Activated T-helper 17 cell treated with anti-CD3 and anti-CD28 coated beads, Interleukin-2, amount 50 U/mL, for 72 hours (primary cell): ENCODE results near the gene ANO1. TPM values are rescaled to one million over a fixed set of nuclear protein-coding genes. Genes with fewer than 3 reads are reported as not detected.

Source experiments
- ATAC-seq: fragments of 150-1000 bp; cut with Tn5 transposase; replicated peaks from 2 replicates; pipeline ENCODE4 v1.10.0; 2021; ENCODE audit warnings: mild to moderate bottlenecking, moderate library complexity
- H3K27ac Mint-ChIP-seq: one replicate; pipeline ENCODE4 v1.8.0; 2022; ENCODE audit warnings: mixed read lengths
- H3K27me3 Mint-ChIP-seq: one replicate; pipeline ENCODE4 v1.8.0; 2022; ENCODE audit warnings: mixed read lengths
- H3K36me3 Mint-ChIP-seq: one replicate; pipeline ENCODE4 v1.8.0; 2022; ENCODE audit warnings: low read depth, mild to moderate bottlenecking, mixed read lengths
- H3K4me1 Mint-ChIP-seq: one replicate; pipeline ENCODE4 v1.8.0; 2022; ENCODE audit warnings: mixed read lengths
- H3K4me3 Mint-ChIP-seq: one replicate; pipeline ENCODE4 v1.8.0; 2022; ENCODE audit warnings: mild to moderate bottlenecking, mixed read lengths
- H3K9me3 Mint-ChIP-seq: one replicate; pipeline ENCODE4 v1.8.0; 2022; ENCODE audit warnings: mixed read lengths
- total RNA-seq, 2 donors: library from RNA; stranded (reverse); gene quantifications; one replicate each; pipeline ENCODE4 v1.2.3, GENCODE V29; 2022

ANO1 gene
- total RNA-seq, 2 donors from 2014 or later: 0.09 to 0.11 TPM

DNA sequence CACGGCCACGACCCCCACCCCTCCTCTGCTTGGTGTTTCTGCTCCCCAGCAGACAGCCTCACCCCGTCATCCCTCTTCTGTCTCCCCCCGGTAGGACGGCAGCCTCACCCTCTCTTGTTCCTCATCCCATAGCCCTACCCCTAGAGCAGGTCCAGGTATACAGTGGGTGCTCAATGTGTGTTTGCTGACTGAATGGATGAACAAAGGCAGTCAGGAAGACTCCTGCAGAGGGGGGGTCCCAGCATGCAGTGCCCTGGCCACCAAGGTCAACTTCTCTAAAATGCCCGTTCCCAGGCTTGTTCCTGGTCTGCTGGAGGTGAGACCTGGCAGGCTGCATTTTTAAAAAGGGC, 90.3 kb downstream of the ANO1 start:
- Mint-ChIP-seq H3K36me3 (no peaks in the 10 kb centered on the region), H3K27me3 (no peaks in the 10 kb centered on the region), H3K4me1 (no peaks in the 10 kb centered on the region), H3K4me3 (no peak overlapping the region), H3K9me3 (no peaks in the 10 kb centered on the region), H3K27ac (no peak overlapping the region)
- ATAC-seq: no peak

GRCh38 chr11:70169127-70169526, 91.0 kb downstream of the ANO1 start:
- no peak for ATAC-seq
- Mint-ChIP-seq H3K9me3 (no peaks in the 10 kb centered on the region), H3K27me3 (no peaks in the 10 kb centered on the region), H3K4me1 (no peaks in the 10 kb centered on the region), H3K4me3 (no peak overlapping the region), H3K36me3 (no peaks in the 10 kb centered on the region), H3K27ac (no peak overlapping the region)

DNA sequence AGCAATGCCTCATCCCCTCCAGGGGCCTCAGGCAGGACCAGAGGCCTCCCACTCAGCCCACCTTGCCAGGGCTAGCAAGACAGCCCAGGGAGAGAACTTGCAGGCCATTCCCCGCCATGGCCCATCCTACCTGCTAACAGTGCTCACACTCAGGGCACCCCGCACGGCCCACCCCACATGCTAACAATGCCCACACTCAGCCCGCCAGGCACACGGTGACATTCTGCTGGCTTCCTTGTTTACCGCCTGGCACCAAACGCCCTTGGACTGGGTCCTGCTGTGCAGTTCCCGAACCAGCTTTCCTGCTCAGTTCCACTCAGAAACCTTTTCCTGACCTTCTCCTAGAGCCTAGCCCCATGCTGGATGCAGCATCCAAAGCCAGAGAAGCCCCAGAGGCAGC, 91.5 kb downstream of the ANO1 start:
- ATAC-seq: no peak
- Mint-ChIP-seq H3K36me3 (no peaks in the 10 kb centered on the region), H3K4me3 (no peak overlapping the region), H3K9me3 (no peaks in the 10 kb centered on the region), H3K27me3 (no peaks in the 10 kb centered on the region), H3K27ac (no peak overlapping the region), H3K4me1 (no peaks in the 10 kb centered on the region)

DNA sequence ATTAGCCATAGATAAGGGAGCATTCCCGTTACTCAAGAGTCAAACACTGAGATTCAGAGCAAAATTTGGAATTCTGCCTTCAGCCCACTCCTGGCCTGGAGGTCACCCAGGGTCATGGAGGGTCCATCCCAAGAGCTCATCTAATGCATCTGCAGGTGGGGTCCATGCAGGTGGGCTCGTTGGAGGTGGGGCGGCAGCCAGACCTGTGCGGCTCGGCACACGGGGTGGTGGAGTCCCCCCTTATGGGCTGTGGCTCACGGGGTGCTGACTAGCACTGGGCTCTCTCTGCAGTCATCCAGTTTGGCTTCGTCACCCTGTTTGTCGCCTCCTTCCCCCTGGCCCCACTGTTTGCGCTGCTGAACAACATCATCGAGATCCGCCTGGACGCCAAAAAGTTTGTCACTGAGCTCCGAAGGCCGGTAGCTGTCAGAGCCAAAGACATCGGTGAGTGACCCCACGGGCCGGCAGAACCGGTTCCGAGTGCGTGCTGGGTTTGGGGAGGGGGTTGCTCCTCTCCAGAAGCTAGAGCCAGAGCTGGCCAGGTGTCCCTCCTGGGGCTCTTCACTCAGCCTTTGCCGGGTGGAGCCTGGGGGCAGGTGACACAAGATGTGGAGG, 92.6 kb downstream of the ANO1 start:
- ATAC-seq: no peak
- no peaks in the 10 kb centered on the region for H3K4me1 Mint-ChIP-seq

GRCh38 chr11:70173018-70173417, 94.9 kb downstream of the ANO1 start:
- H3K9me3 Mint-ChIP-seq: no peaks in the 10 kb centered on the region
- H3K4me3 Mint-ChIP-seq: no peak overlapping the region
- no peaks in the 10 kb centered on the region for H3K4me1 Mint-ChIP-seq
- ATAC-seq: no peak
- no peaks in the 10 kb centered on the region for H3K36me3 Mint-ChIP-seq
- no peak overlapping the region for H3K27ac Mint-ChIP-seq
- no peaks in the 10 kb centered on the region for H3K27me3 Mint-ChIP-seq

More for the DNA sequence above, 92.6 kb downstream of the ANO1 start:
- no peaks in the 10 kb centered on the region for H3K36me3 Mint-ChIP-seq
- no peak overlapping the region for H3K27ac Mint-ChIP-seq
- H3K27me3 Mint-ChIP-seq: no peaks in the 10 kb centered on the region
- H3K4me3 Mint-ChIP-seq: no peak overlapping the region
- H3K9me3 Mint-ChIP-seq: no peaks in the 10 kb centered on the region

GRCh38 chr11:70174547-70175235, 96.6 kb downstream of the ANO1 start:
- no peaks in the 10 kb centered on the region for H3K9me3 Mint-ChIP-seq
- no peaks in the 10 kb centered on the region for H3K4me1 Mint-ChIP-seq
- no peaks in the 10 kb centered on the region for H3K27me3 Mint-ChIP-seq
- H3K27ac Mint-ChIP-seq: no peak overlapping the region
- no peak for ATAC-seq
- H3K36me3 Mint-ChIP-seq: no peaks in the 10 kb centered on the region
- H3K4me3 Mint-ChIP-seq: no peak overlapping the region

DNA sequence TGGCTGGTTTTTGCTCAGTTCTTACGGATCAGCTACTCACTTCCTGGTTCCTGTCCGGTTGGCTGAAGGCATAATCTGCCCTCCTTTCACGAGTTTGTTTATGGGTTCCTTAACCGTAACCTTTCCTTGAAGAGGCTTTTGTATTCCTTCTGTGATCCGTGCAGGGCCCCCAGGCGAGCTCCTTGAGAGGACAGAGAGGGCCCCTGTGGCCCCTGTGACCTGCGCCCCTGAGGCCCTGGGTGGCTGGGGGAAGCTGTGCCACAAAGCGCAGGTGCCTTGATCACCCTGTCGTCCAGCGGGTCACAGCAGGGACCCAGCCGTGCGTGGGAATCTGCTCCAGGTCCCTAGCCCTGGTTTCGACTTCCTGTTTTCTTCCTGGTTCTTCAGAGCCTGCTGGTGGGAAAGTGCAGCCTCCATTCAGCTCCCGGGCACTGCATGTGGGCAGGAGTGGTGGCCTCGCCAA, 97.2 kb downstream of the ANO1 start:
- Mint-ChIP-seq H3K4me1 (no peaks in the 10 kb centered on the region), H3K27me3 (no peaks in the 10 kb centered on the region), H3K36me3 (no peaks in the 10 kb centered on the region), H3K9me3 (no peaks in the 10 kb centered on the region), H3K4me3 (no peak overlapping the region), H3K27ac (no peak overlapping the region)
- no peak for ATAC-seq

GRCh38 chr11:70176940-70177689, 99.0 kb downstream of the ANO1 start:
- H3K27ac Mint-ChIP-seq: no peak overlapping the region
- no peaks in the 10 kb centered on the region for H3K4me1 Mint-ChIP-seq
- H3K4me3 Mint-ChIP-seq: no peak overlapping the region
- no peaks in the 10 kb centered on the region for H3K27me3 Mint-ChIP-seq
- ATAC-seq: peak; percentile 69
- no peaks in the 10 kb centered on the region for H3K36me3 Mint-ChIP-seq
- H3K9me3 Mint-ChIP-seq: no peaks in the 10 kb centered on the region

GRCh38 chr11:70180906-70181305, 102.8 kb downstream of the ANO1 start:
- H3K27ac Mint-ChIP-seq: no peak overlapping the region
- H3K4me1 Mint-ChIP-seq: no peaks in the 10 kb centered on the region
- H3K27me3 Mint-ChIP-seq: no peaks in the 10 kb centered on the region
- no peak overlapping the region for H3K4me3 Mint-ChIP-seq
- ATAC-seq: no peak
- H3K9me3 Mint-ChIP-seq: no peaks in the 10 kb centered on the region
- H3K36me3 Mint-ChIP-seq: no peaks in the 10 kb centered on the region

DNA sequence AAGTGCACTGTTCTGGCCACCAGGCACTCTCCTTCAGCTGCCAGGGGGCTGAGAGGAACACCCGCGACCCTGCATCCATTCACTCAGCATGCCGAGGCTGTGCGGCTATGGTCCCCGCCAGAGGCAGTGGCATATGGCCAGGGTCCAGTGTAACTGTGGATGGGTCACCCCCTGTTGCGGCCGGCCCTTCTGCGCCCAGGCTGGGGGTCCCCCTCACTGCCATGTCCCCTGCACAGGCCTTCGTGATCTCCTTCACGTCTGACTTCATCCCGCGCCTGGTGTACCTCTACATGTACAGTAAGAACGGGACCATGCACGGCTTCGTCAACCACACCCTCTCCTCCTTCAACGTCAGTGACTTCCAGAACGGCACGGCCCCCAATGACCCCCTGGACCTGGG, 104.1 kb downstream of the ANO1 start:
- Mint-ChIP-seq H3K36me3 (no peaks in the 10 kb centered on the region), H3K9me3 (no peaks in the 10 kb centered on the region), H3K27ac (no peak overlapping the region), H3K4me1 (no peaks in the 10 kb centered on the region), H3K4me3 (no peak overlapping the region), H3K27me3 (no peaks in the 10 kb centered on the region)
- ATAC-seq: no peak

DNA sequence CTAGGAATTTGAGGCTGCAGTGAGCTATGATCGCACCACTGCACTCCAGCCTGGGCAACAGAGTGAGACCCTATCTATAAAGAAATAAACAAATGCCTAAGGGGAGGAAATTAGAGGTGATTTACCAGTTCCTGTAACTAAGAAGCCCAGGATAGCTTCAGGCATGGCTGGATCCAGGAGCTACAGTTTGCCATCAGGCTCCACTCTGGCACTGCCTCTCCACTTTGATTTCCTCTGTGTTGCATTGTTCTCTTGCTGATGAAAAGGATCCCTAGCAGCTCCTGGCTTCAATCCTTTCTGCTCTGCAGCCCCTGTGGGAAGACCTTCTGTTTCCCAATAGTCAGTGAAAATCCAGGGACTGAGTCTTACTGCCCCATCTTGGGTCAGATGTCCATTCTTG, 104.9 kb downstream of the ANO1 start:
- Mint-ChIP-seq H3K4me3 (no peak overlapping the region), H3K27me3 (no peaks in the 10 kb centered on the region), H3K27ac (no peak overlapping the region), H3K36me3 (no peaks in the 10 kb centered on the region), H3K4me1 (no peaks in the 10 kb centered on the region), H3K9me3 (no peaks in the 10 kb centered on the region)
- no peak for ATAC-seq

- no peak overlapping the region for H3K4me3 Mint-ChIP-seq
- no peaks in the 10 kb centered on the region for H3K27me3 Mint-ChIP-seq
- no peak overlapping the region for H3K27ac Mint-ChIP-seq
- ATAC-seq: no peak
- H3K4me1 Mint-ChIP-seq: no peaks in the 10 kb centered on the region
- no peaks in the 10 kb centered on the region for H3K9me3 Mint-ChIP-seq
- H3K36me3 Mint-ChIP-seq: no peaks in the 10 kb centered on the region
These were observed 105.5 kb downstream of the ANO1 start for GRCh38 chr11:70183483-70184176.

DNA sequence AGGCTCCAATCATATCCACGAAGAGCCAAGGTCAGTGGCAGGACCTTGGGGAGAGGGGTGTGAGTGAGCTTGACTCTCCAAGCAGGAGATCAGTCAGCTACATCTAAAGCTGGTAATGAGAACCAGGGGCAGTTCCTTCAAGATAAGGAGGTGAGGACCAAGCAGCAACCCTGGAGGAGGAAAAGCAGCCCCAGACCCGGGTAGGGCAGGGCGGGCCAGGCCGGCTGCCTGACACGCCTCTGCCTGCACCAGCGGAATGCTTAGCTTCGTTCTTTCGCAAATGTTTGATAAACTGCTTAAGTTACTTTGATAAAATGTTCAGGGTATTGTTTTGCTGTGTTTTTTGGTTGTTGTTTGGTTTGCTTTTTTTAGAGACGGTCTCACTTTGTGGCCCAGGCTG, 106.3 kb downstream of the ANO1 start:
- Mint-ChIP-seq H3K27ac (no peak overlapping the region), H3K27me3 (no peaks in the 10 kb centered on the region), H3K9me3 (no peaks in the 10 kb centered on the region), H3K4me3 (no peak overlapping the region), H3K4me1 (no peaks in the 10 kb centered on the region), H3K36me3 (no peaks in the 10 kb centered on the region)
- ATAC-seq: no peak

- ATAC-seq: no peak
- H3K4me3 Mint-ChIP-seq: no peak overlapping the region
- no peaks in the 10 kb centered on the region for H3K4me1 Mint-ChIP-seq
- H3K27ac Mint-ChIP-seq: no peak overlapping the region
- H3K27me3 Mint-ChIP-seq: no peaks in the 10 kb centered on the region
- H3K36me3 Mint-ChIP-seq: no peaks in the 10 kb centered on the region
- H3K9me3 Mint-ChIP-seq: no peaks in the 10 kb centered on the region
These were observed 107.4 kb downstream of the ANO1 start for GRCh38 chr11:70185348-70186055.
